OCI-LY1 (cell line): Measurements from ENCODE around the gene TRPM4.

Experiments used
- H2AFZ ChIP-seq: fragments of 200-600 bp; sonication (generic), shearing (Covaris generic); 2 replicates; pipeline ENCODE4 v1.6.0; 2014; ENCODE audit warnings: antibody characterized with exemption, mild to moderate bottlenecking, low read length
- H3F3A ChIP-seq: fragments of 200-600 bp; sonication (generic), shearing (Covaris generic); 2 replicates; pipeline ENCODE4 v1.6.0; 2014; ENCODE audit warnings: mild to moderate bottlenecking, antibody characterized with exemption, low read length, moderate library complexity; ENCODE audit not compliant: insufficient read depth
- H3K27ac ChIP-seq: fragments of 200-600 bp; sonication (generic); 2 replicates; pipeline ENCODE4 v1.5.1; 2014; ENCODE audit warnings: low read length, mixed run types, mild to moderate bottlenecking, low read depth; ENCODE audit not compliant: poor library complexity, severe bottlenecking
- H3K27me3 ChIP-seq: fragments of 200-600 bp; sonication (generic); 2 replicates; pipeline ENCODE4 v1.6.0; 2014; ENCODE audit warnings: antibody characterized with exemption, mild to moderate bottlenecking, low read length, moderate library complexity; ENCODE audit not compliant: insufficient read depth
- H3K36me3 ChIP-seq: fragments of 200-600 bp; sonication (generic); 2 replicates; pipeline ENCODE4 v1.6.1; 2014; ENCODE audit warnings: mild to moderate bottlenecking, antibody characterized with exemption, low read length, moderate library complexity, mixed read lengths; ENCODE audit not compliant: insufficient read depth
- H3K4me1 ChIP-seq: fragments of 200-600 bp; sonication (generic); 2 replicates; pipeline ENCODE4 v1.5.1; 2014; ENCODE audit warnings: mild to moderate bottlenecking, low read length, moderate library complexity; ENCODE audit not compliant: insufficient read depth, severe bottlenecking
- H3K4me2 ChIP-seq: fragments of 200-600 bp; sonication (generic), shearing (Covaris generic); 2 replicates; pipeline ENCODE4 v1.6.1; 2014; ENCODE audit warnings: low read length
- H3K4me3 ChIP-seq: fragments of 200-600 bp; sonication (generic); 2 replicates; pipeline ENCODE4 v1.5.1; 2014; ENCODE audit warnings: low read length, low read depth, mild to moderate bottlenecking, mixed read lengths; ENCODE audit not compliant: poor library complexity, severe bottlenecking
- H3K79me2 ChIP-seq: fragments of 200-600 bp; shearing (Covaris generic); 2 replicates; pipeline ENCODE4 v1.6.1; 2016; ENCODE audit warnings: mixed run types, low read length, mixed read lengths; ENCODE audit not compliant: insufficient read depth
- H3K9ac ChIP-seq: fragments of 200-600 bp; sonication (generic), shearing (Covaris generic); 2 replicates; pipeline ENCODE4 v1.6.1; 2014; ENCODE audit warnings: mild to moderate bottlenecking, low read length, mixed read lengths
- H3K9me2 ChIP-seq: fragments of 200-600 bp; sonication (generic), shearing (Covaris generic); 2 replicates; pipeline ENCODE4 v1.6.1; 2014; ENCODE audit warnings: low read depth, mild to moderate bottlenecking, low read length, mixed read lengths
- H3K9me3 ChIP-seq: fragments of 200-600 bp; shearing (Covaris generic); 2 replicates; pipeline ENCODE4 v1.6.1; 2014; ENCODE audit warnings: low read length, mixed read lengths
- H4K20me1 ChIP-seq: fragments of 200-600 bp; sonication (generic), shearing (Covaris generic); 2 replicates; pipeline ENCODE4 v1.6.0; 2016; ENCODE audit warnings: mild to moderate bottlenecking, low read length; ENCODE audit not compliant: insufficient read depth
- EZH2 ChIP-seq: fragments of 200-600 bp; sonication (generic), shearing (Covaris generic); IDR thresholded peaks from 2 replicates; pipeline ENCODE4 v1.8.0; 2017; ENCODE audit warnings: borderline replicate concordance, mixed run types, mild to moderate bottlenecking, antibody characterized with exemption, low read length, moderate library complexity, mixed read lengths
- TF ChIP-seq, protein P1 (sequence below): fragments of 200-600 bp; sonication (generic), shearing (Covaris generic); IDR thresholded peaks from 2 replicates; pipeline ENCODE4 v1.5.1; 2017; ENCODE audit warnings: mild to moderate bottlenecking, antibody characterized with exemption, low read length, moderate library complexity, mixed read lengths

The TRPM4 gene

DNA sequence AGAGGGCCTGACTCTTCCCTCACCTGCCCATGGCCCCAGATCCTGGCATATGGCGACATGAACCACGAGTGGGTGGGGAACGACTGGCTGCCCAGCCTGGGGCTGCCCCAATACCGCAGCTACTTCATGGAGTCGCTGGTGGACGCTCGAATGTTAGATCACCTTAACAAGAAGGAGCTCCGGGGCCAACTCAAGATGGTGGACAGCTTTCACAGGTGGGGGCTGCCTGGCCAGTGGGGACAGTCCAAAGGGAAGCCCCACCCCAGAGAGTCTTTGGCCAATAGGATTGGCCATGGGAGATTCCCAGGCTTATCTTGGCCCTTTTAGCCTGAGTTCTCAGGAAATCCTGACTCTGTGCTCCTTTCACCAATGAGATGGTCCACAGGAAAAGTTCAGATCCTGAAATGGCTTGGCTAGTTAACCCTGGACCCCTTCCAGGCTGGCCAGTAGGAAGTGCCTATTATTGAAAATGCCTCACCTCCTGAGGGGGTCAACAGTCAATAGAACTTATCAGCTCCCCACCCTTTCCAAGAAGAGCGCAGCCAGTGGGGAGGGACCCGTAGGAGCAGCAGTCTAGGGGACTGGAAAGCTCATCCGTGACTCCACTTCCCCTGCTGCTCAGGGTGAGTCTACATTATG, 9.4 kb upstream of the TRPM4 start:
- no peaks in the 10 kb centered on the region for H3F3A ChIP-seq
- no peaks in the 10 kb centered on the region for H3K27me3 ChIP-seq
- no peaks in the 10 kb centered on the region for H4K20me1 ChIP-seq
- H3K4me1 ChIP-seq, result peaks cover 36% of the 10 kb centered on the region
- H3K36me3 ChIP-seq, result no peaks in the 10 kb centered on the region
- no peak overlapping the region for H3K4me2 ChIP-seq
- TF ChIP-seq, protein P1, sequence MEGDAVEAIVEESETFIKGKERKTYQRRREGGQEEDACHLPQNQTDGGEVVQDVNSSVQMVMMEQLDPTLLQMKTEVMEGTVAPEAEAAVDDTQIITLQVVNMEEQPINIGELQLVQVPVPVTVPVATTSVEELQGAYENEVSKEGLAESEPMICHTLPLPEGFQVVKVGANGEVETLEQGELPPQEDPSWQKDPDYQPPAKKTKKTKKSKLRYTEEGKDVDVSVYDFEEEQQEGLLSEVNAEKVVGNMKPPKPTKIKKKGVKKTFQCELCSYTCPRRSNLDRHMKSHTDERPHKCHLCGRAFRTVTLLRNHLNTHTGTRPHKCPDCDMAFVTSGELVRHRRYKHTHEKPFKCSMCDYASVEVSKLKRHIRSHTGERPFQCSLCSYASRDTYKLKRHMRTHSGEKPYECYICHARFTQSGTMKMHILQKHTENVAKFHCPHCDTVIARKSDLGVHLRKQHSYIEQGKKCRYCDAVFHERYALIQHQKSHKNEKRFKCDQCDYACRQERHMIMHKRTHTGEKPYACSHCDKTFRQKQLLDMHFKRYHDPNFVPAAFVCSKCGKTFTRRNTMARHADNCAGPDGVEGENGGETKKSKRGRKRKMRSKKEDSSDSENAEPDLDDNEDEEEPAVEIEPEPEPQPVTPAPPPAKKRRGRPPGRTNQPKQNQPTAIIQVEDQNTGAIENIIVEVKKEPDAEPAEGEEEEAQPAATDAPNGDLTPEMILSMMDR, result no peak
- no peak for TF ChIP-seq EZH2
- H3K9me2 ChIP-seq, result no peaks in the 10 kb centered on the region
- H3K9me3 ChIP-seq, result no peaks in the 10 kb centered on the region
- no peak overlapping the region for H3K9ac ChIP-seq
- no peak overlapping the region for H2AFZ ChIP-seq
- H3K27ac ChIP-seq, result no peak overlapping the region
- no peak overlapping the region for H3K4me3 ChIP-seq
- H3K79me2 ChIP-seq, result no peaks in the 10 kb centered on the region

DNA sequence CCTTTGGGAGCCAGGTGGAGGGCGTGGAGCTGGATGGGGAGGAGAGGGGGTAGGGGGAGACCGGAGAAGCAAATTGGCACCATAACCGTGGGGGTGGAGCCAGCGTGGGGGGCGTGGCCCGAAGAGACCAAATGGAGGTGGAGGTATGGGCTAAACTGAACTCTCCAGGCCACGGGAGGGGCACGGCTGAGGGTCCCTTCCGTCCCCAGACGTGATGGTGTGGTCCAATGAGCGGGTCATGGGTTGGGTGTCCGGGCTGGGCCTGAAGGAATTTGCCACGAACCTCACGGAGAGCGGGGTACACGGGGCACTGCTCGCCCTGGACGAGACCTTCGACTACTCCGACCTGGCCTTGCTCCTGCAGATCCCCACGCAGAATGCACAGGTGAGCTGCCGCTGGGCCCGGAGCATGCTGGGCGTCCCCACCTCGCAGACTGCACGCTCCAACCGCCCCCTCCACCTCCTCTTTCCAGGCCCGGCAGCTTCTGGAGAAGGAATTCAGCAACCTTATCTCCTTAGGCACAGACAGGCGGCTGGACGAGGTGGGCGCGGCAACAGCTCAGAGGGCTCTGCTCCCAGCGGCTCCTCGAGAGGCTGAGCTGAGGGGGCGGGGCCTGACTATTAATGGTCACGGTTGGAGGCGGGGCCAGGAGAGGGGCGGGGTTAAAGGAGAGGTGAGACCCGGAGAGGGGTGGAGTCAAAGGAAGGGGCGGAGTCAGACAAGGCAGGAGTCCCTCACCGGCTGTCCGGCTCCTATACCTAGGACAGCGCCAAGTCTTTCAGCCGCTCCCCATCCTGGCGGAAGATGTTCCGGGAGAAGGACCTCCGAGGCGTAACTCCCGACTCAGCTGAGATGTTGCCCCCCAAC, 8.6 kb upstream of the TRPM4 start:
- no peaks in the 10 kb centered on the region for H4K20me1 ChIP-seq
- H3K79me2 ChIP-seq, result no peaks in the 10 kb centered on the region
- H3K27ac ChIP-seq, result no peak overlapping the region
- no peaks in the 10 kb centered on the region for H3K9me2 ChIP-seq
- H3K4me2 ChIP-seq, result peak overlapping the region; percentile 100
- peaks cover 36% of the 10 kb centered on the region for H3K4me1 ChIP-seq
- no peak overlapping the region for H2AFZ ChIP-seq
- no peaks in the 10 kb centered on the region for H3K36me3 ChIP-seq
- H3K9ac ChIP-seq, result peak overlapping the region; percentile 90; the same call in 1 of the 2 replicates
- H3F3A ChIP-seq, result no peaks in the 10 kb centered on the region
- TF ChIP-seq, protein P1, result no peak
- TF ChIP-seq EZH2, result no peak
- H3K27me3 ChIP-seq, result no peaks in the 10 kb centered on the region
- peak overlapping the region; percentile 89 for H3K4me3 ChIP-seq
- H3K9me3 ChIP-seq, result no peaks in the 10 kb centered on the region

DNA sequence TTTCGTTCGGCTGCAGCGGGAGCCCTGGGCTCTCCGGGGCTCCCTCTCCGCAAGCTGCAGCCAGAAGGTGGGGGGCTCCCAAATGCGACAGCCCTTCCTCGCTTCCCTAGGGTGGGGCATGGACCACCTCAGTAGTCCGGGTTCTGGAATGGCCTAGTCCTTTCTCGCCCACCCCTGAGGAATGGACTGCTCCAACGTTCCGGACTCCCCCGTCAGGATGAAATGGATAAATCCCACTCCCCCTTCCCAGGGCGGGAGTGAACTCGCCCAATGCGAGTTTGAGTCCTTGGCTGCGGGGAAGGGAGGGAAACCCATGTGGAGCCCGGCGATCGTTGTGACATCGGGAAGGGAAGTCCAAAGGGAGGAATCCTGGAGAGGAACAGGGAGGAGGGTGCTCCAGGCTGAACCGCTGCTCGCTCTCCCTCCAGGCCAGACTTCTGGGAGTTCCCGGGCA, 7.9 kb upstream of the TRPM4 start:
- H3K79me2 ChIP-seq, result no peaks in the 10 kb centered on the region
- H3K27ac ChIP-seq, result no peak overlapping the region
- H3K9me3 ChIP-seq, result no peaks in the 10 kb centered on the region
- no peaks in the 10 kb centered on the region for H3K36me3 ChIP-seq
- H3K27me3 ChIP-seq, result no peaks in the 10 kb centered on the region; the same call in 1 of the 2 replicates
- H2AFZ ChIP-seq, result no peak overlapping the region
- H3K9ac ChIP-seq, result peak overlapping the region; percentile 90
- TF ChIP-seq, protein P1, result no peak
- no peak for TF ChIP-seq EZH2
- no peaks in the 10 kb centered on the region for H3F3A ChIP-seq
- peak overlapping the region; percentile 100 for H3K4me2 ChIP-seq
- H3K4me1 ChIP-seq, result peaks cover 36% of the 10 kb centered on the region
- peak overlapping the region; percentile 89 for H3K4me3 ChIP-seq
- H4K20me1 ChIP-seq, result no peaks in the 10 kb centered on the region
- no peaks in the 10 kb centered on the region for H3K9me2 ChIP-seq
